Lung (tissue), 12 donors: ENCODE measurements around the gene METRNL. TPM values are rescaled to one million over a fixed set of nuclear protein-coding genes. Genes with fewer than 3 reads are reported as not detected.
A peak's percentile ranks its signal among the peaks of the same experiment; 100 is the strongest.

Experiments
- ATAC-seq: fragments of 200-7000 bp; cut with Tn5 transposase; one replicate; pipeline ENCODE4 v1.9.1; 2020; ENCODE audit warnings: moderate number of reproducible peaks; ENCODE audit not compliant: insufficient read depth, low FRiP score
- DNase-seq, 3 donors: peaks; one replicate each; pipeline ENCODE4 v3.0.0-alpha.2; 2013 to 2017
- H3K27ac ChIP-seq, 2 donors: one replicate each; pipeline ENCODE4 v1.5.1; 2013; ENCODE audit warnings: mild to moderate bottlenecking in 2 of 2, moderate library complexity in 2 of 2, control low read depth in 1 of 2, inconsistent platforms in 1 of 2, low read depth in 1 of 2, low read length in 1 of 2
- H3K27me3 ChIP-seq, 3 donors: one replicate each; pipeline ENCODE4 v1.5.1; 2013; ENCODE audit warnings: low read length in 2 of 3; ENCODE audit not compliant: control insufficient read depth in 3 of 3, insufficient read depth in 3 of 3
- H3K36me3 ChIP-seq, 4 donors: one replicate each; pipeline ENCODE4 v1.5.1; 2013; ENCODE audit warnings: low read length in 4 of 4, mild to moderate bottlenecking in 1 of 4, moderate library complexity in 1 of 4; ENCODE audit not compliant: control insufficient read depth in 4 of 4, insufficient read depth in 4 of 4
- H3K4me1 ChIP-seq, 5 donors: one replicate each; pipeline ENCODE4 v1.5.1; 2013; ENCODE audit warnings: low read length in 5 of 5, mild to moderate bottlenecking in 2 of 5, moderate library complexity in 1 of 5; ENCODE audit not compliant: control insufficient read depth in 5 of 5, insufficient read depth in 5 of 5
- H3K4me3 ChIP-seq: one replicate; pipeline ENCODE4 v1.5.1; 2013; ENCODE audit warnings: mild to moderate bottlenecking, control low read depth, moderate library complexity
- H3K9ac ChIP-seq, 2 donors: one replicate each; pipeline ENCODE4 v1.5.1; 2013; ENCODE audit warnings: low read length in 2 of 2, control low read depth in 1 of 2; ENCODE audit not compliant: insufficient read depth in 1 of 2
- H3K9me3 ChIP-seq, 4 donors: one replicate each; pipeline ENCODE4 v1.5.1; 2013; ENCODE audit warnings: low read length in 3 of 4, mild to moderate bottlenecking in 1 of 4, moderate library complexity in 1 of 4; ENCODE audit not compliant: control insufficient read depth in 4 of 4, insufficient read depth in 3 of 4
- WGBS, 2 donors: extraction: QIAGEN DNeasy Blood & Tissue Kit; methylation state at CpG; one replicate each; pipeline ENCODE4 v1.1.7; 2013; 5-methylcytosine and 5-hydroxymethylcytosine counted together
- polyA plus RNA-seq, 2 donors: library from polyadenylated mRNA; stranded (reverse); fragments of 200-250 nt; gene quantifications; one replicate each; pipeline ENCODE4 v1.2.1, GENCODE V29; 2013
- total RNA-seq, 2 donors: library from RNA; depleted of rRNA in 1 of 2; stranded (reverse); fragments of >200 nt in 1 of 2; gene quantifications; one replicate each; pipeline ENCODE4 v1.2.1, GENCODE V29; 2014 to 2021
- TF ChIP-seq, protein P1 (sequence below): IDR thresholded peaks from 2 replicates; pipeline ENCODE4 v1.5.1; 2012; ENCODE audit warnings: mild to moderate bottlenecking; ENCODE audit errors: control extremely low read depth, extremely low read depth
- donor health status: control.
- donor health status: control.
- donor health status: Bipolar disorder and iron deficiency.
- donor health status: healthy.
- donor health status: DM: yes; HTN: yes; CAD: no.

The METRNL gene
- total and polyA plus RNA-seq, 4 donors, result 48.2 to 181 (median 65.0) TPM

DNA sequence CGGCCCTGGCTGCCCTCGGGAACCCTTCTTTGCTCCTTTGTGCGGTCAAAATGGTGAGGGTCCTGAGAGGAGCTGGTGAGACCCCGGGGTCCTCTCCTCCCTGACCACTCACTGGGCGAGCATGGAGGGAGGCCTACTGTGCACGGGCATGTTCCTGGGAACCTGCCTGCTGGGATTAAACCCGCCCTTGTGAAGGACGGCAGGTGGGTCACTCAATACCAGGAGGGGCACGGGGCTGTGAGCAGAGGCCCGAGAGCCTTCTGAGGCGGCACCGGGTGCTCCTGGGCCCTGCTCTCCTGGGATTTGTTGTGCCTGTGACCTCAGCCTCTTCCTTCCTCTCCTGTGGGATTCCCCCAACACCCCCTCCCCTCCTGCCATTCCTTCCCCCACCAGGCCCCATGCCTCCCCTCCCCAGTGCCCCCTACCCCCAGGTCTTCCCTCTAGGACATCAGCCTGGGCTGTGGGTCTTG is 19.7 kb downstream of the METRNL start:
- ATAC-seq, result no peak

DNA sequence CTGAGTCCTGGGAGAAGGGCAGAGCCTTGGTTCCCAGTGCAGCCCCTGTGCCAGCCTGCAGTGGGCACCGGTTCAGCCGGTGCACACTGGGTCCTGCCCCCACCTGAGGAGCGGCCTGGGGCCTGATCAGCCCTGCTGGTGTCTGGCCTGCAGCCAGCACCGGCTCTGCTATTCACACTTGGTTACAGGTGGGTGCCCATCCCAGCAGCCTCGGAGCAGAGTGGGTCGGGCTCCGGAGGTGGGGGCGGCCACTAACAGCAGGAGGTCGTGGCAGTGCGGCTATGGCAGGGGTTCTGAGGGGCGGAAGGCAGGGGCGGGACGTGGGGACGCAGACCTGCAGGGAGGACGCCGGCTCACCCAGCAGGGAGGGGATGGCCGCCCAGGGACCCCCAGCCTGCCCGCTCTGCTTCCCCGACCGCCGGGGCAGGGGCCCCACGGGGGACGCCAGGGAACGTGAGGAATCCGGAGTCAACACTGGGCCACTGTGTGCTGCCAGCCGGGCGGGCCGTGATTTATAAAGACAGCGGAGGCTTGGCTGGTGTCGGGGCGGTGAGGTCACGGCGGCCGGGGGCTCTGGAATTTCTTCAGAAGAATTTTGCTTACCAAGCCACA is 20.3 kb downstream of the METRNL start:
- Histone ChIP-seq H3K9ac (no peak overlapping the region), H3K27me3 (no peaks in the 10 kb centered on the region), H3K36me3 (peaks cover 6 to 18% (median 8%) of the 10 kb centered on the region in 4 donors), H3K9me3 (peaks cover 0 to 2% (median 0%) of the 10 kb centered on the region in 4 donors), H3K4me3 (no peak overlapping the region), H3K27ac (no peak overlapping the region), H3K4me1 (peaks cover 0 to 37% (median 32%) of the 10 kb centered on the region in 5 donors)
- TF ChIP-seq, protein P1, sequence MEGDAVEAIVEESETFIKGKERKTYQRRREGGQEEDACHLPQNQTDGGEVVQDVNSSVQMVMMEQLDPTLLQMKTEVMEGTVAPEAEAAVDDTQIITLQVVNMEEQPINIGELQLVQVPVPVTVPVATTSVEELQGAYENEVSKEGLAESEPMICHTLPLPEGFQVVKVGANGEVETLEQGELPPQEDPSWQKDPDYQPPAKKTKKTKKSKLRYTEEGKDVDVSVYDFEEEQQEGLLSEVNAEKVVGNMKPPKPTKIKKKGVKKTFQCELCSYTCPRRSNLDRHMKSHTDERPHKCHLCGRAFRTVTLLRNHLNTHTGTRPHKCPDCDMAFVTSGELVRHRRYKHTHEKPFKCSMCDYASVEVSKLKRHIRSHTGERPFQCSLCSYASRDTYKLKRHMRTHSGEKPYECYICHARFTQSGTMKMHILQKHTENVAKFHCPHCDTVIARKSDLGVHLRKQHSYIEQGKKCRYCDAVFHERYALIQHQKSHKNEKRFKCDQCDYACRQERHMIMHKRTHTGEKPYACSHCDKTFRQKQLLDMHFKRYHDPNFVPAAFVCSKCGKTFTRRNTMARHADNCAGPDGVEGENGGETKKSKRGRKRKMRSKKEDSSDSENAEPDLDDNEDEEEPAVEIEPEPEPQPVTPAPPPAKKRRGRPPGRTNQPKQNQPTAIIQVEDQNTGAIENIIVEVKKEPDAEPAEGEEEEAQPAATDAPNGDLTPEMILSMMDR, result no peak
- ATAC-seq (no peak), DNase-seq (peak; percentile 78 to 90 (median 82))
- WGBS, 2 donors, result 4 to 10% methylated on average over 34 of the region's 34 CpGs

More for the DNA sequence above, 19.7 kb downstream of the METRNL start:
- H3K4me1 ChIP-seq, result peaks cover 0 to 31% (median 30%) of the 10 kb centered on the region in 5 donors
- H3K9ac ChIP-seq, result no peak overlapping the region
- H3K9me3 ChIP-seq, result peaks cover 0 to 2% (median 0%) of the 10 kb centered on the region in 4 donors
- no peaks in the 10 kb centered on the region for H3K27me3 ChIP-seq
- TF ChIP-seq, protein P1, result no peak
- H3K4me3 ChIP-seq, result no peak overlapping the region
- peaks cover 6 to 22% (median 10%) of the 10 kb centered on the region in 4 donors for H3K36me3 ChIP-seq
- 49 to 59% methylated on average over 12 of the region's 12 CpGs for WGBS, 2 donors
- DNase-seq, result no peak
- H3K27ac ChIP-seq, result no peak overlapping the region

DNA sequence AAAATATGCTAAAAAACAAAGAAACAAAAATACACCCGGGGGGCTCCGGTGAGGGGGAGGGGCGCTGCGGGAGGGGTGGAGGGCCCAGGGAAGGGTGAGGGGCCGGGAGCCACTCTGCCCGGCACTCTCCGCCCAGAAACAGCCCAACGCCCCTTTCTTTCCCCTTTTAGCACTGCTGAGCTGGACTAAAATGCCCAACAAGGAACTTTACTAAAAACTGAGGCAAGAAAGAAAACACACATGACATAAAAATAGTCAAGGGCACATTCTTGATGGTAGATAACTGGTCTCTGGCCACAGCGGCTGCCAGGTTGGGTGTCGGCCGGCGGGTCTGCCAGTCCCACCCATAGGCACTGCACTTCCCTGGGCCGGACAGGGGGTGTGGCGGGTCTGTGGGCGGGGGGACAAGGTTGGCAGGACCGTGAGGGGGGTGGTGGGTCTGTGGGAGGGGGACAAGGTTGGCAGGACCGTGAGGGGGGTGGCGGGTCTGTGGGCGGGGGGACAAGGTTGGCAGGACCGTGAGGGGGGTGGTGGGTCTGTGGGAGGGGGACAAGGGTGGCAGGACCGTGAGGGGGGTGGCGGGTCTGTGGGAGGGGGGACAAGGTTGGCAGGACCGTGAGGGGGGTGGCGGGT is 20.9 kb downstream of the METRNL start:
- no peak overlapping the region for H3K27ac ChIP-seq
- peak overlapping the region in 1 of 2 donors; percentile 23 for H3K9ac ChIP-seq
- DNase-seq (no peak), ATAC-seq (no peak)
- H3K4me3 ChIP-seq, result no peak overlapping the region
- TF ChIP-seq, protein P1, result no peak
- H3K36me3 ChIP-seq, result peaks cover 4 to 13% (median 8%) of the 10 kb centered on the region in 4 donors
- H3K27me3 ChIP-seq, result no peaks in the 10 kb centered on the region
- WGBS, 2 donors, result 20 to 22% methylated on average over 19 to 24 of the region's 24 CpGs
- H3K9me3 ChIP-seq, result peaks cover 0 to 2% (median 0%) of the 10 kb centered on the region in 4 donors
- peaks cover 0 to 39% (median 32%) of the 10 kb centered on the region in 5 donors for H3K4me1 ChIP-seq
